Kidney (tissue), 22 donors: ENCODE results near the gene BCL10. TPM values are rescaled to one million over a fixed set of nuclear protein-coding genes. Genes with fewer than 3 reads are reported as not detected.

Experiments
- DNase-seq, 5 donors: peaks; one replicate each; pipeline ENCODE4 v3.0.0-alpha.2; 2013 to 2020
- FAIRE-seq: peaks from 2 replicates; lab custom pipeline; 2012; peaks lifted over from hg19 to GRCh38; lab: Jason Lieb, UNC
- H3K27ac ChIP-seq, 2 donors: one replicate each; pipeline ENCODE4 v1.7.0; 2013; ENCODE audit warnings: low read depth in 2 of 2, low read length in 2 of 2, inconsistent platforms in 1 of 2
- H3K27me3 ChIP-seq: one replicate; pipeline ENCODE4 v1.7.1; 2013; ENCODE audit warnings: low read length, inconsistent platforms; ENCODE audit not compliant: control insufficient read depth, insufficient read depth
- H3K36me3 ChIP-seq, 3 donors: one replicate each; pipeline versions ENCODE4 v1.7.0 to v1.7.1; 2013; ENCODE audit warnings: low read length in 3 of 3, control low read depth in 1 of 3, inconsistent platforms in 1 of 3; ENCODE audit not compliant: insufficient read depth in 3 of 3, control insufficient read depth in 2 of 3
- H3K4me1 ChIP-seq, 3 donors: one replicate each; pipeline versions ENCODE4 v1.7.0 to v1.7.1; 2013; ENCODE audit warnings: low read length in 3 of 3, inconsistent platforms in 1 of 3, low read depth in 1 of 3; ENCODE audit not compliant: control insufficient read depth in 2 of 3, insufficient read depth in 2 of 3
- H3K4me3 ChIP-seq, 3 donors: one replicate each; pipeline versions ENCODE4 v1.7.0 to v1.8.1; 2013; ENCODE audit warnings: low read length in 3 of 3, control low read depth in 1 of 3, inconsistent platforms in 1 of 3
- H3K9ac ChIP-seq, 3 donors: one replicate each; pipeline versions ENCODE4 v1.7.0 to v1.7.1; 2013; ENCODE audit warnings: low read length in 3 of 3, control low read depth in 1 of 3, inconsistent platforms in 1 of 3
- H3K9me3 ChIP-seq, 3 donors: one replicate each; pipeline versions ENCODE4 v1.7.0 to v1.7.1; 2013; ENCODE audit warnings: low read length in 3 of 3, control low read depth in 1 of 3, inconsistent platforms in 1 of 3; ENCODE audit not compliant: control insufficient read depth in 2 of 3, insufficient read depth in 1 of 3
- intact Hi-C: fragments of 100-400 bp; cut with DNase I; formaldehyde crosslinking; loops from one replicate; pipeline ENCODE4 v1.11.1; 2022
- long read RNA-seq, 10 donors: library from polyadenylated mRNA in 1 of 10; unstranded in 1 of 10; transcript quantifications; one replicate each; pipeline ENCODE4 v2.0.0 and lab custom pipeline, GENCODE V29; 2021 to 2026
- polyA plus RNA-seq: library from polyadenylated mRNA; stranded (reverse); fragments of 350-450 nt; fragmentation: Illumina TruSeq; extraction: RNeasy Lipid Tissue Mini Kit (QIAGEN cat#74804); gene quantifications from one replicate; pipeline ENCODE4 v1.2.3, GENCODE V29; 2014; ENCODE audit warnings: low read depth, low replicate concordance; ENCODE audit not compliant: insufficient read depth
- total RNA-seq: library from RNA; stranded (reverse); fragmentation: NEBNext Ultra II Directional; extraction: Animal tissue kit (Norgen Biotek cat#: 25700); gene quantifications from one replicate; pipeline ENCODE4 v1.2.1, GENCODE V29; 2021
- TF ChIP-seq, protein P1 (sequence below): IDR thresholded peaks from 3 replicates; pipeline ENCODE4 v1.5.1; 2012; ENCODE audit warnings: mild to moderate bottlenecking, moderate library complexity, borderline replicate concordance; ENCODE audit not compliant: insufficient read depth; ENCODE audit errors: extremely low read depth
- donor health status: control.
- donor health status: control.
- donor health status: control.
- donor health status: control.
- donor health status: control.
- donor health status: DM: yes; HTN: yes; CAD: no.
- donor health status: Normal renal cell carcinoma (clear cell type).

Gene BCL10
- 27.1 TPM for total RNA-seq
- 7.8 TPM for polyA plus RNA-seq
- long read RNA-seq, donor 1, transcript BCL10-203 (3 exons, 2,833 nt), result major isoform, 7 of 8 reads
- long read RNA-seq, donor 1, partial matches to known transcripts, result 0 of 8 reads
- long read RNA-seq, donor 1, other reads (novel, unspliced or antisense), result 0 of 8 reads
- long read RNA-seq, donor 2, partial matches to known transcripts, result 0 of 4 reads
- long read RNA-seq, donor 2, other reads (novel, unspliced or antisense), result 0 of 4 reads
- long read RNA-seq, donor 3, transcript BCL10-203 (3 exons, 2,833 nt), result major isoform, 14 of 14 reads
- long read RNA-seq, donor 3, partial matches to known transcripts, result 0 of 14 reads
- long read RNA-seq, donor 3, other reads (novel, unspliced or antisense), result 0 of 14 reads
- long read RNA-seq, donor 4, transcript BCL10-203 (3 exons, 2,833 nt), result major isoform, 10 of 12 reads
- long read RNA-seq, donor 4, partial matches to known transcripts, result 0 of 12 reads
- long read RNA-seq, donor 4, other reads (novel, unspliced or antisense), result 0 of 12 reads
- long read RNA-seq, donor 5, result 0 reads
- long read RNA-seq, donor 6, transcript BCL10-203 (3 exons, 2,833 nt), result major isoform, 6 of 7 reads
- long read RNA-seq, donor 6, partial matches to known transcripts, result 0 of 7 reads
- long read RNA-seq, donor 6, other reads (novel, unspliced or antisense), result 0 of 7 reads
- long read RNA-seq, donor 7, transcript BCL10-203 (3 exons, 2,833 nt), result major isoform, 45 of 56 reads
- long read RNA-seq, donor 7, partial matches to known transcripts, result 0 of 56 reads
- long read RNA-seq, donor 7, other reads (novel, unspliced or antisense), result 8 of 56 reads
- long read RNA-seq, donor 8, transcript BCL10-203 (3 exons, 2,833 nt), result major isoform, 9 of 11 reads
- long read RNA-seq, donor 8, partial matches to known transcripts, result 0 of 11 reads
- long read RNA-seq, donor 8, other reads (novel, unspliced or antisense), result 0 of 11 reads
- long read RNA-seq, donor 9, partial matches to known transcripts, result 0 of 1 reads
- long read RNA-seq, donor 9, other reads (novel, unspliced or antisense), result 0 of 1 reads
- long read RNA-seq, donor 10, transcript BCL10-203 (3 exons, 2,833 nt), result major isoform, 5 of 5 reads
- long read RNA-seq, donor 10, partial matches to known transcripts, result 0 of 5 reads
- long read RNA-seq, donor 10, other reads (novel, unspliced or antisense), result 0 of 5 reads

DNA sequence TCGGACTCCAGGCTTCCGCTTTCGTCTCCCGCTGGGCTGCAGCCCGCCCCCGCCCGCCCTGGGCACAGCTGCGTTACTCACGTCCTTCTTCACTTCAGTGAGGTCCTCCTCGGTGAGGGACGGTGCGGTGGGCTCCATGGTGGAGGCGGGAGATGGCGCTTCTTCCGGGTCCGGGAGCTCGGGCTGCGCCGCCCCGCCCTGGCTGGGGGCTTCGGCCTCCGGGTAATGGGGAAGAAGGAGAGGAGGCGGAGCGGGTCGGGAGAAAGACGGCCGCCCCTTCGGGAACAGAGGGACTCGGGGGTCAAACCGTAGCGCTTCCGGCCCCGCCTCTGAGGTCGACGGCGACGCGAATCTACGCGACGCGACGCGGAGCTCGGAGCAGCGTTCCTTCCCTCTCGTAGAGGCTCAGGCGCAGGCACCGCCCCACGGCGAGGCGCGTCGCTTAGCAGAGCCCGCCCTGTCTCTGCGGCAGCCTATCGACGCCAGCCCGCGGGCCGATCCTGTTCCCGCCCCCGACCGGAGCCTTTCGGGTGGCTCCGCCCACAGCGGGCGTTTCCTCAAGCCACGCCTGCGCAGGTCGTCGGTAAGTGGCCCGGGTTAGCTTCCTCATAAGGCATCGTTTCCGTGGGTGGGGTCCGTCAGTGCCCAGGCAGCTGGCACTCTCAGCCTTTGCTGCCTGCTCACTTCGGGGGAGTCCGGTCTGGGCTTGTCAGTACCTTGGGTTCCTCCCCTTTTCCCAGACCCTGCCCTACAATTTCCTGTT lies at the start of gene BCL10:
BCL10 (minus strand) TSS at position 418 of the 763 bp plus-strand sequence; CDS start at position 138, 280 bp downstream.
- H3K4me1 ChIP-seq, result peaks cover 7 to 11% (median 11%) of the 10 kb centered on the region in 3 donors
- H3K27ac ChIP-seq, result peak within 1 kb of the TSS; percentile 89 to 97
- no peaks in the 10 kb centered on the region for H3K27me3 ChIP-seq
- H3K4me3 ChIP-seq, result peak within 1 kb of the TSS; percentile 93 to 98 (median 95)
- intact Hi-C loops, result no loop called here
- DNase-seq, result peak; percentile 98 to 100 (median 99)
- FAIRE-seq, result peak; percentile 88
- TF ChIP-seq, protein P1, sequence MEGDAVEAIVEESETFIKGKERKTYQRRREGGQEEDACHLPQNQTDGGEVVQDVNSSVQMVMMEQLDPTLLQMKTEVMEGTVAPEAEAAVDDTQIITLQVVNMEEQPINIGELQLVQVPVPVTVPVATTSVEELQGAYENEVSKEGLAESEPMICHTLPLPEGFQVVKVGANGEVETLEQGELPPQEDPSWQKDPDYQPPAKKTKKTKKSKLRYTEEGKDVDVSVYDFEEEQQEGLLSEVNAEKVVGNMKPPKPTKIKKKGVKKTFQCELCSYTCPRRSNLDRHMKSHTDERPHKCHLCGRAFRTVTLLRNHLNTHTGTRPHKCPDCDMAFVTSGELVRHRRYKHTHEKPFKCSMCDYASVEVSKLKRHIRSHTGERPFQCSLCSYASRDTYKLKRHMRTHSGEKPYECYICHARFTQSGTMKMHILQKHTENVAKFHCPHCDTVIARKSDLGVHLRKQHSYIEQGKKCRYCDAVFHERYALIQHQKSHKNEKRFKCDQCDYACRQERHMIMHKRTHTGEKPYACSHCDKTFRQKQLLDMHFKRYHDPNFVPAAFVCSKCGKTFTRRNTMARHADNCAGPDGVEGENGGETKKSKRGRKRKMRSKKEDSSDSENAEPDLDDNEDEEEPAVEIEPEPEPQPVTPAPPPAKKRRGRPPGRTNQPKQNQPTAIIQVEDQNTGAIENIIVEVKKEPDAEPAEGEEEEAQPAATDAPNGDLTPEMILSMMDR, result no peak
- H3K36me3 ChIP-seq, result no peaks in the 10 kb centered on the region
- no peaks in the 10 kb centered on the region for H3K9me3 ChIP-seq
- peak within 1 kb of the TSS; percentile 88 to 92 (median 91) for H3K9ac ChIP-seq

DNA sequence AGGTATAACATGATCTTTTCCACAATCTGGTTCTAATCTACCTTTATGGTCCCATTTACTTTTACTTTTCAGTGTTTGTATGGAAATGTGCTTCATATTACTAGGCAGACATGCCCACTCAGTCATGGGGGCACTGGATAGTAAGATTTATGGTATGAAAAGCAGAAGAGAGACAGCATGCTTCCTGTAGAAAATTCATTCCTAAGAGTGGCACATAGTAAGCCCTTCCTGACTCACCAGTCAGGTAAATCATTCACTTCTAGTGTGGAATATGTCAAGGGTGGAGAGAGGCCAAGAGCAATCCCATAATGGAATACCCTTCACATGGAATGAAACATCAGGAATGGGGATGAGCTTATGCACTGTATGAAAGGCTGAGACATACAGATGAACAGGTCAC lies 49.5 kb upstream of the BCL10 start:
- H3K9ac ChIP-seq, result no peak overlapping the region
- no peak for FAIRE-seq
- H3K4me3 ChIP-seq, result no peak overlapping the region
- no peaks in the 10 kb centered on the region for H3K27me3 ChIP-seq
- H3K4me1 ChIP-seq, result peaks cover 0 to 30% (median 7%) of the 10 kb centered on the region in 3 donors
- intact Hi-C loops, result no loop called here
- H3K27ac ChIP-seq, result peak overlapping the region in 1 of 2 donors; percentile 26
- DNase-seq, result peak in 2 of 5 donors; percentile 43 to 49
- TF ChIP-seq, protein P1, result no peak
- H3K9me3 ChIP-seq, result no peaks in the 10 kb centered on the region
- H3K36me3 ChIP-seq, result no peaks in the 10 kb centered on the region

DNA sequence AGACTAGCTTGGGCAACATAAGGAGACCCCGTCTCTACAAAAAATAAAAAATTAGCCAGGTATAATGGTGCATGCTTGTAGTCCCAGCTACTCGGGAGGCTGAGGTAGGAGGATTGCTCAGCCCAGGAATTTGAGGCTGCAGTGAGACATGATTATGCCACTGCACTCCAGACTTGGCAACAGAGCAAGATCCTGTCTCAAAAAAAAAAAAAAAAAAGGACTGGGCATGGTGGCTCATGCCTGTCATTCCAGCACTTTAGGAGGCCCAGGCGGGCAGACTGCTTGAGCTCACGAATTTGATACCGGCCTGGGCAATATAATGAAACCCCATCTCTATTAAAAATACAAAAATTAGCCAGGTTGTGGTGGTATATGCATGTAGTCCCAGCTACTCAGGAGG lies 47.3 kb upstream of the BCL10 start:
- intact Hi-C loops, result no loop called here
- peaks cover 0 to 18% (median 0%) of the 10 kb centered on the region in 3 donors for H3K4me1 ChIP-seq
- peaks cover 0 to 5% (median 2%) of the 10 kb centered on the region in 3 donors for H3K36me3 ChIP-seq
- FAIRE-seq, result no peak
- H3K9ac ChIP-seq, result no peak overlapping the region
- no peaks in the 10 kb centered on the region for H3K27me3 ChIP-seq
- no peak for DNase-seq
- no peak overlapping the region for H3K27ac ChIP-seq
- TF ChIP-seq, protein P1, result no peak
- no peaks in the 10 kb centered on the region for H3K9me3 ChIP-seq
- no peak overlapping the region for H3K4me3 ChIP-seq
